Measurements from ENCODE around the gene REEP3.
"Not testable (repeated sequence)": the region's sequence is repeated elsewhere in the genome, so short reads cannot be mapped to it uniquely, and the experiment has no call there.

REEP3 gene

DNA sequence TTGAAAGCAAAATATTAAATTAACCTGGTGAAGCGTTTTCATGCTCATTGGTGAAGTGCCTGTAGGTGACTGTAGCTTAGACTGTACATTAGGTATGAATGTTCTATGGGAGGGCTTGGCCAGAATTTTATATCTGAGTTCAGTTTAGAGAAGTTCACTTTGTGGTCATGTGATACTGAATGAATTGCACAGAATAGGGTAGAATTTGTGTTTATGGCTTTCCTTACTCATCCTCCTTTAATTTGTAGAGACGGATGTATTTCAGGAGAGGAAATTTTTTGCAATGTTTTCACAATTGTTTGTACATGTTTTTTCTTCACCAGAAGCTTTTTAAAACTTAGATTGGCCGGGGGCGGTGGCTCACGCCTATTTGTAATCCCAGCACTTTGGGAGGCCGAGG is 32.3 kb downstream of the REEP3 start:
- DNase-seq, result no peak

DNA sequence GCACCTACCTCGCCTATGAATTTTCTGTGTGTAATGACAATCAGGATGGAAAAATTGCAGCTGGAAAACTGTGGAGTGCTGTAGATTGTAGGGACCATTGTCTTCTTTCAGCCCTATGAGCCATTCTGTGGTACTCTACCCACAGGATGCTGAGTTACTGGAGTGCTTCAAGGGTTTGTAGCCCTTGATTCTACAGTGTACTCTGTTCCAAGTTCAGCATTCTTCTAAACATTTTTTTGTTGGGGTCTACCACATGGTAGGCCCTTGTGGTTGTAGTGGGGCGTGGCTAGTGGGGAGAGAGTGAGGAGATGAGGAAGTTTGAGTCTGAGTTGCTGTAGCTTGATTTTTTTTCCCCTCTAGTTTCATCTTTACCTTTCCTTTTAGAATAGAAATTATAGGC is 33.5 kb downstream of the REEP3 start:
- no peak for DNase-seq

DNA sequence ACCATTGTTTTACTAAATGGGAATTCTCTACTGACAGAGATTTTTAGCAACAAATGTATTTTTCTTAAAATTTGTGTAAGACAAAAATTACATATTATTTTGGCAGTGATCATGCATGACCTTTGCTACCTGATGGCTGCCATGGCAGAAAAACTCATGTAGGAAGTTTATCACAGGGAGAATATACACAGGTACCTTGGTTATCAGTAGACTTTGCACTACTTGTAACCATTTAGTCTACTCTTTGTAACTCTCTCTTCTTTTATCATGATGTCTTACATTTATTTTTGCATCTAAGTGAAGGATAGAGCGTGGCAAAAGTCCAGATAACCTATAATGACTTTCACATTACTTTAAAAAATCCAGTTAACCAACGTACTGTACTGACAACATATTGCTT is 34.1 kb downstream of the REEP3 start:
- no peak for DNase-seq

DNA sequence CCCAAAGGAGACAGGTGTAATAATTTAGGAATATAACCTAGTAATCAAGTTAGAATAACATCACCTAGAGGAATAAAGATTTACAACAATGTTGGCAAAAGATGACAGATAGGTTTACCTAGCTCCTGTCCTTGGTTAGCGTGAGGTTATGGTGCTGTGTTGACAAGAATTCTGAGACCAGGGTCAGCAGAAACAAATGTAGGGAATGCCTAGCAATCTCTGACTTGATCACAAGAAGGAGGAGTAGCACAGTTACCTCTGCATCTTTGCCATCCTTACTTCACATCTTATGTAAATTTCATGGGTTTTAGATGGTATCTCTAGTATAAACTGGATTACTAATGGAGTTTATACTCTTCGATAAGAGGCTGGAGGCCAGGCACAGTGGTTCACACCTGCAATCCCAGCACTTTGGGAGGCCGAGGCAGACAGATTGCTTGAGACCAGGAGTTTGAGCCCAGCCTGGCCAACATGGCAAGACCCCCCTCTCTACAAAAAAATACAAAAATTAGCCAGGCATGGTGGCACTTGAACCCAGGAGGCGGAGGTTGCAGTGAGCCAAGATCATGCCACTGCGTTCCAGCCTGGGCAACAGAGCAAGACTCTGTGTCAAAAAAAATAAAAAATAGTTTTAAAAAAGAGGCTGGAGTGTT is 37.1 kb downstream of the REEP3 start:
- no peak for DNase-seq

DNA sequence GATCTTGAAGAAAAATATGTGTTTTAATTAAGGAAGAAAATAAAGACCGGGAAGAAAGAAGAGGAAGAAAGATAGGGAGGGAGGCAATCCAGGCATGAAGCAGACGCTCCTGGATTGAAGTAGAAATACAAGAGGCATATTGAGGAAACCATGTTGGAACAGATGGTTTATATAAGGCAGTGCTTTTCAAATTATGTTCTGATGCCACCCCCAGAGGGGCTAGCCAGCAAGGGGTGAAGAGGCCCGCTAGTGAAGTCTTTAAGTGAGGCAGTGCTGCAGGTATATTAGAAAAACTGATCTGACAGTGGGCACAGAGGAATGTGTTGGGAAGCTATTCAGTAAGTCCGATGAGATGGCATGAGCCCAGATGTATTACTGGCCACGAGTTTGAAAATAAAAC is 40.1 kb downstream of the REEP3 start:
- no peak for DNase-seq

DNA sequence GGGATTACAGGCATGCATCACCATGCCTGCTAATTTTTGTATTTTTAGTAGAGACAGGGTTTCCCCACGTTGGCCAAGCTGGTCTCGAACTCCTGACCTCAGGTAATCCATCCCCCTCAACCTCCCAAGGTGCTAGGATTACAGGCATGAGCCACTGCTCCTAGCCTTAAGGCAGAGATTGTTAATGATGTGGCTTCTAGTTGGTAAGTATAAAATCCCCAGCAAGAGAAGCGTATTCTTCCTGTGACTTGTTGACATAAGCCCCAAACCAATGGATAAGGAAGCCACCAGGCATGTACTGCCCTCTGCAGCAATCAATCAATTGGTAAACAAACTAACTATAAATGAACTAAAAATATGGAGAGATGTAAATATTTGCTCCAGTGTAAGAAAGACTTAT is 41.2 kb downstream of the REEP3 start:
- DNase-seq, result no peak

DNA sequence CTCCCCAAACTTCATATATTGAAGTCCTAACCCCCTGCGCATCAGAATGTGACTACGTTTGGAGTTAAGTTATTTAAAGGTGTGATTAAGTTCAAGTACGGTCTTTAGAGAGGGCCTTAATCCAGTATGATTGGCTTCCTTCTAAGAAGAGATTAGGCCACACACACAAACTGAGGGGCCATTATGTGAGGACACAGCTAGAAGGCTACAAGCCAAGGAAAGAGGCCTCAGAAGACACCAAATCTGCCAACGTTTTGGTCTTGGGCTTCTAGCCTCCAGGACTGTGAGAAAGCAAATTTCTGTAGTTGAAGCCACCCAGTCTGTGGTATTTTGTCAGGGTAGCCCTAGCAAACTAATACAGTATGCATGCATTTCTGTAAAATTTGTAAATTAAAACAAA is 41.7 kb downstream of the REEP3 start:
- DNase-seq, result no peak

DNA sequence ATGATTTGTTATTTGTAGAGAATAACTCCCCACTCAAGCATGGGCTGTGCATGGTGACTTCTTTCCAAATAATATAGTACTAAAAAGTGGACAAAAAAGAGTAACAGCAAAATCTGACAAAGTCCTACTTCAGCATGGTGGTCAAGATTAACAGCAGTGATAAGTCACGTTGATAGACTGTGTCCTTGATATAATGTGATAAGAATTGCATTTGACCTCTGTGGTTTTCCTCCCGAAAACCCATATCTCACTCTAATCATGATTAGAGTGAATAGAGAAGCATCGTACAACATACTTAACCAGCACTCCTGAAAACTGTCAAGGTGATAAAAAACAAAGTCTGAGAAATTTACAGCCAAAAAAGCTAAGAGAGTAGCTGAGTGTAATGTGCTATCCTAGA is 42.4 kb downstream of the REEP3 start:
- DNase-seq, result no peak

DNA sequence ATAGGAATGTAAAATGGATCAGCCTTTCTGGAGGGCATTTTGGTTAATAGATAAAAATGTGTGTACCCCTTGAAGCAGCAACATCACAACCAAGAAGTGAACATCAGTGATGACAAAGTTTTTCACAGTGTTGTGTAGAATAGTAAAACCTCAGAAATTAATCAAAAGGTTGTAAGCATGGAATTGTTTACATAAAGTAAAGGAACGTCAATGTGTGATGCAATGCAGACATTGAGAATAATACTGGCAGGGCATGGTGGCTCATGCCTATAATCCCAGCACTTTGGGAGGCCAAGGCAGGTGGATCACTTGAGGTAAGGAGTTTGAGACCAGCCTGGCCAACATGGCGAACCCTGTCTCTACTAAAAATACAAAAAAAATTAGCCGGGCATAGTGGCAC is 43.5 kb downstream of the REEP3 start:
- not testable (repeated sequence) for DNase-seq

DNA sequence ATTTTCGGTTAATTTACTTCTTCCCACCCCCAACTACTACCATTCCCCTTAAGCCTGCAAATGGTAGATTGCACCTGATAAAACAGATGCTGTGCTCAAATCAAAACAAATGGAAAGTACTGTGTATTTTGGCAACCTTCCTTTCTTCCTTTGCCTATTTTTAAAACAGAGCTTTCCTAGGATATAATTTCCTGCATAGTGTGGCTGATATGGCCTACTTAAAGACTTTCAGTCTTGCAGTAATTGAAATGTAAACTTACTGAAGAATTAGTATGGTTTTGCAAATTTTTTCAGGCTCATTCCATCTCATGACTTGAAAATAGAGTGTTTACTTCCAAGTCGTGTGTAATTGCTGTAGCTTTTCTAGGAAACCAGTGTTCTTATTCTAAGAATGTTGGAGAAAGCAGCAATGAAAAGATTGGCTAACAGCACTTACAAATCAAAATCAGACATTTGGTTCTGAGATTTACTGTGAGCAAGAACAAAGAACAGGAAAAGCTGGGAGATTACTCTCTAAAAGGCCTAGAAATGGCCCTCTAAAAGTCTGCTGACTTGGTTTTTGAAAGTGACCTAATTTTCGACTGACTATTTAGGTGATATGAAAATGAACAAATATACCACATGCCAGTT is 52.0 kb downstream of the REEP3 start:
- DNase-seq, result no peak

DNA sequence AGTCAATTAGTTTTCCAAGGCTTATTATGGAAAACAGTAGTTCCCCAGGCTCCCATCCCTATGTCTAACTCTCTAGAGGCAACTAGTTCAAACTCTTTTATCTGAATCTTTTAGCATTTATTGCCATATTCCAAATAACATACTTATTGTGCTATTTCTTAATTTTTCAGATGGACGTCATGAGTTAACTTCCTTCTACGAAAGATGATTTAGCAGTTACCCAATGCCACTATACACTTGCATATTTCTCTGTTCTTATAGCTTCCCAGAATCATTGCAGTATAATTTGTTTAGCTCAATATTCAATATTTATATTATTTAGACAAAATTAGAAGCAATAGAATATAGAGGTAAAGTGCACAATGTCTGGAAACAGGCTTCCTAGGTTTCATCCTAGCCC is 52.8 kb downstream of the REEP3 start:
- no peak for DNase-seq

DNA sequence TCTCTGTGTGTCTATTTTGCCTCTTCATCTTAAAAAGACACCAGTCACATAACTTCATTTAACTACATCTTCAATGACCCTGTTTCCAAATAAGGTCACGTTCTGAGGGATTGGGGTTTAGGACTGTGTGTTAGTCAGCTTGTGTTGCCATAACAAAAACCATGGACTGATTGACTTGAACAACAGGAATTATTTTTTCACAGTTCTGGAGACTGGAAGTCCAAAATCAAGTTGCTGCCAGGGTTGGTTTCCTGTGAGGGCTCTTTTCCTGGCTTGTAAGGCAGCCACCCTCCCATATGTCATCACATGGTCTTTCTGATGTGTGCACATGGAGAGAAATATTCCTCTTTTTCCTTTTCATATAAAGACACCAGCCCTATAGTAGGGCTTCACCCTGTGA is 55.3 kb downstream of the REEP3 start:
- no peak for DNase-seq

DNA sequence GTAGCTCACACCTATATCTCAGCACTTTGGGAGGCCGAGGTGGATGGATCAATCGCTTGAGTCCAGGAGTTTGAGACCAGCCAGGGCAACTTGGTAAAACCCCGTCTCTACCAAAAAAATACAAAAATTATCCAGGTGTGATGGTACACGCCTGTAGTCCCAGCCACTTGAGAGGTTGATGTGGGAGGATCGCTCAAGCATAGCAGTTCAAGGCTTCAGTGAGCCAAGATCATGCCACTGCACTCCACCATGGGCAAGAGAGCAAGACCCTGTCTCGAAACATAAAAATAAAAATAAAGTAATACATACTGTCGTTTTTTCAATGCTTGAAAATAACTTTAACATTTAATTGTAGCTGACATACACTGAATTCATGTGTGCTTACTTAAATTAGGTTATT is 57.3 kb downstream of the REEP3 start:
- DNase-seq, result no peak

DNA sequence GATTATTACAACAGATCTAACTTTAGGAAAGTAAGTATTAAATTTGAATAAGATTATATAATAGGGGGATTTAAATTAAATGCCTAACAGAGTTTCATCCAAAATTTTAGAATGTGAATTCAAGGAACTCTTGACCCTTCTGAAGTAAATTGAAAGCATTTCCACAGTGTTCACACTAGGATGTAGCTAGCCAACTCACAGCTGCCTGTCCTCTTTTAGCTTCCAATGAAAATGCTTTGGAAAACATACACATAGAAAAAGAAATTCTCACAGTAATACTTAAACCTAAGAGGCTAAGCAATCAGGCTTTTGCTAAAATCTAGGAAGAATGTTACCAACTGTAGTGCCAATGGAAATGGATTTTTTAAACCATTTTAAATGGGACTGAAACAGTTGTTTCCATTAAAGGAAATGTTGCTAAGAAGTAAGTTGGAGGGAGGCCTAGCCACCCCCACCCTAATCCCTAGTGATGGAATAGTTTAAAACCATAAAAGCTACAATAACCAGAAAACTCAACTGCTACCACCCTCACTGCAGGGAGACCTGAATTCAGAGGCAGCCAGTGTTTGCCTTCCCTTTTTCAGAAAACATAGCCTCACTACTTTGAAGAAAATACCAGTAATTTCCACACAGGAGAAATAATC is 58.3 kb downstream of the REEP3 start:
- DNase-seq, result no peak

DNA sequence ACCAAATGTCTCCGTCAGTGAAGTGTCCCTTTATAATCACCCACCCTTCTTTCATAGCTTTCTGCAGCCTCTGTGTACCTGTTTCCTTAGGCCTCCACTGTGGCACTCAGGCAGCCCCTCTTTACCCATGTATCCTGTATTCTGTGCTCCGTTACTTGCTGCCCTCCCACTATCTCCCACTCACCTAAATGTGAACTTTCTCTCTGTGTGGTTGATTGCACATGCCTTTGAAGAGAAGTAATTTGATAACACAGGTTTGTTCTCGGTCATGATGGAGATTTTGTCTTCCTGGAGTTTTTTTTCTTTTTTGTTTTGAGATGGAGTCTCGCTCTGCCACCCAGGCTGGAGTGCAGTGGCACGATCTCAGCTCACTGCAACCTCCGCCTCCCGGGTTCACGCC is 61.5 kb downstream of the REEP3 start:
- no peak for DNase-seq

DNA sequence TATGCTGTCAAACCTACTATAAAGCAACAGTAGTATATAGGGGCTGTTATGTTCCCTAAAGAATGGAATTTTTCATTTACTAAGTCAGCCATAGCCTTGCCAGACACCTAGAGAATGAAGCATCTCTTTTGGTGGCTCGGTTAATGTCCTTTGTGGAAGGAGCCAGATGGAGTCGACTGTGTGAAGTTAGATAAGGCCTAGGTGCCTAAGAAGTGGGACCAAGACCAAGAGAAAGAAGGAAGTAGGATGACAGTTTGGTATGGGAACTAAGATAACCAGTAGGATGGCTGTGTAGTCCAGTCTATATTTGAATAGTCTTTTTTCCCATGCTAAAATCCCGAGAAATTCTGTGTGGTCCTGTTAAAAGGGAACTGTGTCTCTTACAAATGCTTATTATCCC is 62.2 kb downstream of the REEP3 start:
- DNase-seq, result no peak

DNA sequence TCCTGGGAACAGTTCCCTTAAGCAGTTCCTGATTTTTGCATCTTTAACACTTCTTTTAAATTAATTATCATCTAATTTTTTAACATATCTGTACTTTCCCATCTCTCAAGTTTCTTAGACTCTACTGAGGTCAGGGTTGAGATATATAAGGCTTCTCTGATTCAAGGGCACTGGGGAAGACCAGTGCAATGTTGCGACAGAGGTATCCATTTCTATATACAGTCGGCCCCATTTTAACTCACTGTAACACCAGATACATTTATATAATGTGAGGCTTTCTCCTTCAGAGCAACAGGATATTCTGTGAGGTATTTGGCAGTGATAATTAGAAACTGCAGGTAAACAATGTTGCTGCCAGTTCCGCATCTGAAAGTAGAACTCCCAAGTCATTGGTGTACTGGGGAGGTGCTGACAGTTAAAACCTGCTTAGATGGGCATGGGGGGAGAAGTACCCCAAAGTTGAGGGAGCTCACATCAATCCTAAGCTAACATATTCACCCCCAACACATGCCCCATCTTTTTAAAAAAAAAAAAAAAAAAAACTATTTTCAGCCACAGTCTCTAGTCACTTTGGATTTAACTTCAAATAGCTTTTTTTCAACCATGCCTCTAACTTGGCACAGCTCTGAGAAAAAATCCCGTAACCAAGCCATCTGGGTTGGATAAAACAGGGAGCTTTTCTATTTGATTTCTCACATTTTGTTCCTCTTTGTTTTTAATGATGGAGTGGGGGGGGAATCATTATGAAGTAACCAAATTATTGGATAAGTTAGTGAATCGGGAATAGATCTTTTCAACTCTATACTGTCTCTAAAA is 62.9 kb downstream of the REEP3 start:
- no peak for DNase-seq

DNA sequence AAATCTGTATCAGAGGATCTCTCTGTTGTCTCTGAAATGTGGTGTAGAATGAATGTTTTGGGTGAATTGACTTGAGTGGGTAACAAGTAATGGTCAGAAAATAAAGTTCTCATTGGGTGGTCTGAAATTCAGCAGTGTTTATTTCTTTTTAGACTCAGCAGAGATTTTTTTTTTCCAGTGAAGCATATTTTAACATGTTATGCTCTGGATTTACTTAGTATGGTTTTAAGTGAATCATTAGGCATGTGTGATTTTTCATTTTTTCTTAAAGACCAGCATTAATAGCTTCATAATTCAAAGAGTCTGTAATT is 63.5 kb downstream of the REEP3 start:
- no peak for DNase-seq

DNA sequence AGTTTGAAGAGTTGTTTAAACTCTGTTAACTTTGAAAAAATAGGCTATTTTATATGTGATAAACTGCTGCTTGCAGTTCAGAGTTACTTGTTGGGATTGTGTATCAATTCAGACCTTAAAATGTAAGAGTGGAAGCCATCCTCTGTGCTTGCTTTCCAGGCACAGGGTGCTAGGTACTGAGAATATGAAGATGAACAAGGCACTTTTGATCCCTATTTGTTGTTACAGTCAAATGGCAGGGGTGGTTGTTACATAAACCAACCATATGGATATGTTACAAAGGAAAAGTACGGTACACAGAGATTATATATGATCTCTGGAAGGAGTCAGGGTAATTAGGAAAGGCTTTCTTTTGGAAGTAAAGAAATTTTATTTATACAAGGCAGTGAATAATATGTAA is 63.8 kb downstream of the REEP3 start:
- DNase-seq, result no peak

DNA sequence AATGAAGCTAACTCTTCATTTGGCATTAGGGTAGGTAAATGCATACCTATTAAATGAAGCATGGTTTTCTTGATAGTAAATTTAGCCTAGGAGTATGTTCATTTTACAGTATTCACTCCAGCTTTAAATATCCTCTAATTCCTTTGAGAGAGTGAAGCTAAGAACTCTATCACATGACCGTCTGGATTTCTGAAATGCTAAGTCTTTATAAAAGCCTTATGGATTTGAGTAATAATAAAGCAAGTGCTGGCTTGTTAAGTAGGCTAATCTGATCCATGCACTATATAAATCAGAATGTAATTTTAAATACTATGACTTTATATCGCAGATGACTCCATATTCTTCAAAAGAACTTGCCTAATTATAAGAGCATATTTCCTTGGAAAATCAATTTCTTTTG is 64.8 kb downstream of the REEP3 start:
- DNase-seq, result no peak

DNA sequence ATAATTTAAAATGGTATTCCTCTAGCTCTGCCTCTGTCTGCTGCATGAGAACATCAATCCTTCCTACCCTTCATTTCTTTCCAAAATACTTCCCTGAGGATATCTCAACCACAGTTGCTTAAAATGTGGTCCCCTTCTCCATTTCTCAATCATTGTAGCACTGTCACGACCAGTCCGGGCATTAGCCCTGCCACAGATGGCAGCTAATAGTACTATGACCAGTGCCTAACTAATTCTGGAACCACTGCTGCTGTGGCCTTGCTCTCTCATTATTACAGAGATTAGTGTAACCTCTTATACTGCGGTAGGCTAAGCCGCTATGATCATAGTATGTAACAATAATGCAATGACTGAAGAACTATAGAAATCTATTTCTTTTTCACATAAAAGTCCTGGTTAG is 66.0 kb downstream of the REEP3 start:
- no peak for DNase-seq

DNA sequence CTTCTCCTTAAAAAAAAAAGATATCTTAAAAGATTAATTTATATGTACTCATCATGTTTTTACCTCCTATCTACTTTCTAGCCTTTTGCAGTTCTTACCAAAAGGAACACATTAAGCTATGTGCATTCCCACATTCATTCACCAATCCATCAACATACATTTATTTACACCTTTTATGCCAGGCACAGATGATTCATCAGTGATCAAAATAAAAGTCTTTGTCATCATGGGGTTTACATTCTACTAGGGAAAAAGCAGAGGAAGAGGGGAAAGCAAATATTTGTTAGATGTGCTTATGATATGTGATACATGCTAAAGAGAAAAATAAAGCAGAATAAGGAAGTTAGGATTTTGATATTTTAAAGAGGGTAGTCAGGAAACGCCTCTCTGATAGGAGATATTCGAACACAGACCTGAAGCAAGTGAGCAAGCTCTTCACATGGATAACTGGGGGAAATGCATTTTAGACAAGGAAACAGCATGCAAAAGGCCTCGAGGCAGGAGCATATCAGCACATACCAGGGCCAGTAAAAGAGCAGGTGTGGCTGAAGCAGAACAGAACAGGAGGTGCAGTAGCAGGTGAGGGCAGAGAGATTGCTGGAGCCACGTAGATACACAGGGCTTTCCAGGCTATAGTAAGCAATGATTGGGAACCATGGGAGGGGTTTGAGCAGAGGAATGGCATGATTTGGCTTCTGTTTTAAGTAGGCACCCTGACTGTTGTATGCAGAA is 67.4 kb downstream of the REEP3 start:
- no peak for DNase-seq

DNA sequence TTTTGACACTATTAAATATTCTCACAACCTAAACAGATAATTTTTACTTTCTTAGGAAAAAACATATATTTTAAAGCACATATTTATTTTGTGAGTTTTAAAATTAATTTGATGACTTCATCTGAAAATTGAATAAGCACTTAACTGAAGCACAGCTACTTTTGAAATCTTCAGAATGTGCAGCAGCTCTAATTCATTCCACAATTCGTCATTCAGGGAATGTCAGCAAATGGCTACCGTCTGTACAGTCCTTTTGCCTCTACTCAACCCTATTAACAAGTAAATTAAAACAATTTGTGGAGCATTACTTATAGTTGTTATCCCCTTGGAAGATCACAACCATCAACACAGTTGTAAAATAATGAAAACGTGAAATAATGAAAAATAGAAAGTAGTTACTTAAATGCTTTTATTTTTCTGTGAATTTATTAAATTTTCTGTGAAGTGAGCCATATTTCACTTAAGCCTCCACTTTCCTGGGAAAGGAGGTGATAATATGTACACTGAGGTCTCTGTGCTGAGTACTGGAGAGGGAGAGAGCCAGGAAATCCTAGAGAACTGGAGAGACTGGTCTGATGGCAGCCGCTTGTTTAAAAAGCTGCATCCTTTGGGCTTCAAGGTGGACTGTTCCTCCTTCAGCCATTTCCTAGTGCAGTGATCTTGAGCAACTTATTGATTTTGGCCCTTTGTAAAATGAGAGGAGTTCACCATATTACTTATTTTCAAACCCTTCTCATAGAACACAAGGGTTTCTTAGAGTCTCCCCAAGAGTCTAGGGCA is 70.6 kb downstream of the REEP3 start:
- no peak for DNase-seq
